Neutrophil (primary cell): Measurements from ENCODE around the gene SCFD2.

Experiments used
- H3K27ac ChIP-seq: fragments of 200-600 bp; sonication (generic); 2 replicates; pipeline ENCODE4 v1.5.1; 2016; ENCODE audit warnings: mild to moderate bottlenecking, moderate library complexity
- H3K27me3 ChIP-seq: fragments of 200-600 bp; sonication (generic); 2 replicates; pipeline ENCODE4 v1.6.0; 2016; ENCODE audit warnings: mild to moderate bottlenecking
- H3K36me3 ChIP-seq: fragments of 200-600 bp; sonication (generic); 2 replicates; pipeline ENCODE4 v1.5.1; 2017
- H3K4me1 ChIP-seq, 2 experiments: fragments of 200-600 bp in 1 of 2; sonication (generic) in 1 of 2; 1 replicate in 1 of 2; 2 replicates in 1 of 2; pipeline versions ENCODE4 v1.5.1 to v1.6.1; 2013 to 2016; ENCODE audit warnings: low read depth in 1 of 2, low read length in 1 of 2, mild to moderate bottlenecking in 1 of 2, moderate library complexity in 1 of 2; ENCODE audit not compliant: control insufficient read depth in 1 of 2, insufficient read depth in 1 of 2
- H3K4me3 ChIP-seq, 2 experiments: fragments of 200-600 bp in 1 of 2; sonication (generic) in 1 of 2; 1 replicate in 1 of 2; 2 replicates in 1 of 2; pipeline ENCODE4 v1.5.1; 2013 to 2016; ENCODE audit warnings: low read depth in 1 of 2, low read length in 1 of 2, mild to moderate bottlenecking in 1 of 2, moderate library complexity in 1 of 2
- H3K9me3 ChIP-seq: fragments of 200-600 bp; sonication (generic); 2 replicates; pipeline ENCODE4 v1.5.1; 2016
- CTCF ChIP-seq: fragments of 200-600 bp; sonication (generic); IDR thresholded peaks from 2 replicates; pipeline ENCODE4 v1.5.1; 2016; ENCODE audit warnings: antibody characterized with exemption

The SCFD2 gene

GRCh38 chr4:52865300-52865699 lies 500.6 kb downstream of the SCFD2 start:
- Histone ChIP-seq H3K4me3 (no peak overlapping the region), H3K4me1 (peaks cover 4 to 11% of the 10 kb centered on the region in 2 experiments), H3K27ac (no peak overlapping the region), H3K27me3 (peaks cover 51% of the 10 kb centered on the region), H3K9me3 (no peaks in the 10 kb centered on the region), H3K36me3 (no peaks in the 10 kb centered on the region)
- TF ChIP-seq CTCF, result no peak

- TF ChIP-seq CTCF, result no peak
- no peak overlapping the region for H3K27ac ChIP-seq
- H3K4me3 ChIP-seq, result no peak overlapping the region
- peaks cover 4 to 11% of the 10 kb centered on the region in 2 experiments for H3K4me1 ChIP-seq
- no peaks in the 10 kb centered on the region for H3K9me3 ChIP-seq
- peaks cover 56% of the 10 kb centered on the region for H3K27me3 ChIP-seq
- no peaks in the 10 kb centered on the region for H3K36me3 ChIP-seq
Measured at GRCh38 chr4:52864793-52865192, 501.1 kb downstream of the SCFD2 start.

GRCh38 chr4:52863324-52863723 lies 502.5 kb downstream of the SCFD2 start:
- Histone ChIP-seq H3K36me3 (no peaks in the 10 kb centered on the region), H3K27me3 (peaks cover 67% of the 10 kb centered on the region), H3K27ac (no peak overlapping the region), H3K4me1 (peaks cover 4 to 11% of the 10 kb centered on the region in 2 experiments), H3K4me3 (no peak overlapping the region), H3K9me3 (no peaks in the 10 kb centered on the region)
- no peak for TF ChIP-seq CTCF

- Histone ChIP-seq H3K9me3 (no peaks in the 10 kb centered on the region), H3K4me3 (peak overlapping the region; percentile 23 to 46), H3K27ac (no peak overlapping the region), H3K36me3 (no peaks in the 10 kb centered on the region), H3K4me1 (peaks cover 4 to 11% of the 10 kb centered on the region in 2 experiments), H3K27me3 (peaks cover 67% of the 10 kb centered on the region)
- no peak for TF ChIP-seq CTCF
Measured at GRCh38 chr4:52862639-52863161, 503.2 kb downstream of the SCFD2 start.

- no peaks in the 10 kb centered on the region for H3K36me3 ChIP-seq
- no peaks in the 10 kb centered on the region for H3K9me3 ChIP-seq
- H3K27ac ChIP-seq, result no peak within 1 kb of the TSS
- no peak for TF ChIP-seq CTCF
- peaks cover 4 to 11% of the 10 kb centered on the region in 2 experiments for H3K4me1 ChIP-seq
- H3K27me3 ChIP-seq, result peaks cover 67% of the 10 kb centered on the region
- H3K4me3 ChIP-seq, result peak within 1 kb of the TSS; percentile 23 to 46
Measured at GRCh38 chr4:52861879-52862616, 503.8 kb downstream of the SCFD2 start, which contains the start of gene RASL11B. RASL11B (plus strand) TSS chr4:52862317; CDS start chr4:52862508, 191 bp downstream.
